ENCODE data around the gene TBC1D32. TPM values are rescaled to one million over a fixed set of nuclear protein-coding genes. Genes with fewer than 3 reads are reported as not detected.
"Not testable (repeated sequence)": the region's sequence is repeated elsewhere in the genome, so short reads cannot be mapped to it uniquely, and the experiment has no call there.

TBC1D32 gene
- total RNA-seq, 1 experiment from 2014 or later = 9.0 TPM

DNA sequence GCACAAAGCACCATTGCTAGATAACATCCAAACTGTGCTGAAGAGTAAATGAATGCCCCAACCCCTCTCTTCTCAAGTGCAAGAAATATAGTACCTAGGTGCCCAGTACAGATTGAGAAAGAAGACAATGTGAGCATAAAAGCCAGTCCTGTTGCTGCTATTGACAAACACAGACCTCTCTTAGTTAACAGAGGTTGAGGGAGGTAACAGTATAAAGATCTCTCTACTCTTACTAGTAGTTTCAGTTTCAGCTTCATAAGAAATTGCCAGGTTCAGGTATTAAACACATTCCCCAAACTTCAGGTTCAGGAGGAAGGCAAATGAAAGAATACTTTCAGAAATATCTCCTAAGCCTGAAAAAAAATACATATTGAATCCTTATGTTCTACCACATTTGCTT, 31.4 kb downstream of the TBC1D32 start:
- Histone ChIP-seq H2AFZ (ENCODE audit: low read length) (no peak overlapping the region), H3T11ph (ENCODE audit: low read length) (no peak overlapping the region), H2BK5ac (ENCODE audit: insufficient read length, low read length) (no peak overlapping the region), H3K9me3 (ENCODE audit: control insufficient read depth, low read depth, low read length) (no peaks in the 10 kb centered on the region), H3K23ac (ENCODE audit: insufficient read length, low read depth, low read length) (no peak overlapping the region), H3K27ac (ENCODE audit: insufficient read length, low read depth, low read length) (no peak overlapping the region), H2BK15ac (ENCODE audit: low read depth, low read length) (no peak overlapping the region), H3K9ac (ENCODE audit: extremely low read depth, insufficient read length, low read length) (no peak overlapping the region), H4K5ac (ENCODE audit: insufficient read length, low read depth, low read length) (no peak overlapping the region), H4K8ac (replicated peaks; ENCODE audit: insufficient read length, low read depth, low read length) (no peak overlapping the region), H3K18ac (ENCODE audit: insufficient read length, low read depth, low read length) (no peak overlapping the region), H3K79me2 (ENCODE audit: insufficient read depth, low read length) (no peaks in the 10 kb centered on the region), H3K56ac (ENCODE audit: insufficient read length, low read depth, low read length) (no peak overlapping the region), H2BK20ac (ENCODE audit: low read depth, low read length, poor library complexity, severe bottlenecking) (no peak overlapping the region), H3K14ac (ENCODE audit: insufficient read depth, low read length) (no peak overlapping the region), H4K91ac (ENCODE audit: insufficient read length, low read depth, low read length) (no peak overlapping the region), H3K4me1 (ENCODE audit: insufficient read depth, low read length) (no peaks in the 10 kb centered on the region), H3K23me2 (ENCODE audit: insufficient read length, low read depth, low read length, poor library complexity, severe bottlenecking) (no peaks in the 10 kb centered on the region), H4K20me1 (ENCODE audit: control insufficient read depth, insufficient read depth, insufficient read length) (no peaks in the 10 kb centered on the region), H3K4ac (ENCODE audit: low read depth, low read length) (no peak overlapping the region), H3K4me2 (ENCODE audit: insufficient read depth, insufficient read length, low read length) (no peak overlapping the region), H3K27me3 (ENCODE audit: insufficient read depth, low read length) (no peaks in the 10 kb centered on the region), H2BK120ac (ENCODE audit: low read depth, low read length, poor library complexity, severe bottlenecking) (no peak overlapping the region), H3K79me1 (ENCODE audit: insufficient read depth, low read depth, low read length, poor library complexity, severe bottlenecking) (no peaks in the 10 kb centered on the region), H2BK12ac (ENCODE audit: insufficient read length, low read depth, low read length) (no peak overlapping the region), H2AK5ac (ENCODE audit: insufficient read length, low read length) (no peak overlapping the region)
- Mint-ChIP-seq H3K27me3 (ENCODE audit: low read depth) (no peaks in the 10 kb centered on the region), H3K36me3 (ENCODE audit: insufficient read depth in 1 of 3, low read depth in 3 of 3) (peaks cover 0 to 10% (median 8%) of the 10 kb centered on the region in 3 experiments; a peak in 4 of 7 replicates), H3K27ac (no peak overlapping the region), H3K4me3 (no peak overlapping the region), H3K9me3 (no peaks in the 10 kb centered on the region; a peak in 1 of 5 replicates), H3K4me1 (no peaks in the 10 kb centered on the region)
- no peak for DNase-seq
- TF ChIP-seq, protein P1, sequence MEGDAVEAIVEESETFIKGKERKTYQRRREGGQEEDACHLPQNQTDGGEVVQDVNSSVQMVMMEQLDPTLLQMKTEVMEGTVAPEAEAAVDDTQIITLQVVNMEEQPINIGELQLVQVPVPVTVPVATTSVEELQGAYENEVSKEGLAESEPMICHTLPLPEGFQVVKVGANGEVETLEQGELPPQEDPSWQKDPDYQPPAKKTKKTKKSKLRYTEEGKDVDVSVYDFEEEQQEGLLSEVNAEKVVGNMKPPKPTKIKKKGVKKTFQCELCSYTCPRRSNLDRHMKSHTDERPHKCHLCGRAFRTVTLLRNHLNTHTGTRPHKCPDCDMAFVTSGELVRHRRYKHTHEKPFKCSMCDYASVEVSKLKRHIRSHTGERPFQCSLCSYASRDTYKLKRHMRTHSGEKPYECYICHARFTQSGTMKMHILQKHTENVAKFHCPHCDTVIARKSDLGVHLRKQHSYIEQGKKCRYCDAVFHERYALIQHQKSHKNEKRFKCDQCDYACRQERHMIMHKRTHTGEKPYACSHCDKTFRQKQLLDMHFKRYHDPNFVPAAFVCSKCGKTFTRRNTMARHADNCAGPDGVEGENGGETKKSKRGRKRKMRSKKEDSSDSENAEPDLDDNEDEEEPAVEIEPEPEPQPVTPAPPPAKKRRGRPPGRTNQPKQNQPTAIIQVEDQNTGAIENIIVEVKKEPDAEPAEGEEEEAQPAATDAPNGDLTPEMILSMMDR (conservative IDR thresholded peaks at IDR 0.05) = no peak

DNA sequence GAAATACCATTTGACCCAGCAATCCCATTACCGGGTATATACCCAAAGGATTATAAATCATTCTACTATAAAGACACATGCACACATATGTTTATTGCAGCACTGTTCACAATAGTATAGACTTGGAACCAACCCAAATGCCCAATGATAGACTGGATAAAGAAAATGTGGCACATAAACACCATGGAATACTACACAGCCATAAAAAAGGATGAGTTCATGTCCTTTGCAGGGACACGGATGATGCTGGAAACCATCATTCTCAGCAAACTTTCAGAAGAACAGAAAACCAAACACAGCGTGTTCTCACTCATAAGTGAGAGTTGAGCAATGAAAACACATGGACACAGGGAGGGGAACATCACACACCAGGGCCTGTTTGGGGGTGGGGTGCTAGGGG, 33.1 kb downstream of the TBC1D32 start:
- H3K27me3 ChIP-seq (ENCODE audit: insufficient read depth, low read length); H3K27ac ChIP-seq (ENCODE audit: insufficient read length, low read depth, low read length); H3K14ac ChIP-seq (ENCODE audit: insufficient read depth, low read length); H3T11ph ChIP-seq (ENCODE audit: low read length); H3K23me2 ChIP-seq (ENCODE audit: insufficient read length, low read depth, low read length, poor library complexity, severe bottlenecking); H4K20me1 ChIP-seq (ENCODE audit: control insufficient read depth, insufficient read depth, insufficient read length); H4K91ac ChIP-seq (ENCODE audit: insufficient read length, low read depth, low read length); H3K27me3 Mint-ChIP-seq (ENCODE audit: low read depth); H2BK12ac ChIP-seq (ENCODE audit: insufficient read length, low read depth, low read length); H2BK15ac ChIP-seq (ENCODE audit: low read depth, low read length); H2AFZ ChIP-seq (ENCODE audit: low read length); H2AK5ac ChIP-seq (ENCODE audit: insufficient read length, low read length); H3K4me2 ChIP-seq (ENCODE audit: insufficient read depth, insufficient read length, low read length); H3K9me3 ChIP-seq (ENCODE audit: control insufficient read depth, low read depth, low read length); H3K18ac ChIP-seq (ENCODE audit: insufficient read length, low read depth, low read length); H3K9ac ChIP-seq (ENCODE audit: extremely low read depth, insufficient read length, low read length); H3K4ac ChIP-seq (ENCODE audit: low read depth, low read length); H4K5ac ChIP-seq (ENCODE audit: insufficient read length, low read depth, low read length); H3K4me1 ChIP-seq (ENCODE audit: insufficient read depth, low read length); H3K56ac ChIP-seq (ENCODE audit: insufficient read length, low read depth, low read length); H2BK20ac ChIP-seq (ENCODE audit: low read depth, low read length, poor library complexity, severe bottlenecking); H4K8ac ChIP-seq (replicated peaks; ENCODE audit: insufficient read length, low read depth, low read length); H3K79me2 ChIP-seq (ENCODE audit: insufficient read depth, low read length); H2BK5ac ChIP-seq (ENCODE audit: insufficient read length, low read length); H2BK120ac ChIP-seq (ENCODE audit: low read depth, low read length, poor library complexity, severe bottlenecking); H3K23ac ChIP-seq (ENCODE audit: insufficient read length, low read depth, low read length); H3K9me3 Mint-ChIP-seq; H3K4me3 Mint-ChIP-seq; DNase-seq; H3K27ac Mint-ChIP-seq; H3K79me1 ChIP-seq (ENCODE audit: insufficient read depth, low read depth, low read length, poor library complexity, severe bottlenecking): not testable (repeated sequence)
- Mint-ChIP-seq H3K36me3 (ENCODE audit: insufficient read depth in 1 of 3, low read depth in 3 of 3) (peaks cover 0 to 10% (median 8%) of the 10 kb centered on the region in 3 experiments; a peak in 4 of 7 replicates), H3K4me1 (peaks cover 8 to 10% of the 10 kb centered on the region in 2 experiments)
- WGBS (ENCODE audit: extremely low coverage, insufficient read length, low lambda C conversion rate) = no CpG with 5 or more reads among the region's 3 CpGs
